Breast epithelium (tissue), 4 donors: ENCODE results near the gene SYT4. TPM values are rescaled to one million over a fixed set of nuclear protein-coding genes. Genes with fewer than 3 reads are reported as not detected.
"Not testable (repeated sequence)": the region's sequence is repeated elsewhere in the genome, so short reads cannot be mapped to it uniquely, and the experiment has no call there.

ENCODE experiments used
- DNase-seq, 2 donors: peaks; one replicate each; pipeline ENCODE4 v3.0.0-alpha.2; 2019; ENCODE audit warnings: low spot score in 2 of 2
- H3K27ac ChIP-seq, 2 donors: fragments of 200-600 bp; sonication (generic) in 1 of 2; one replicate each; pipeline ENCODE4 v1.5.1; 2016 to 2019; ENCODE audit warnings: mild to moderate bottlenecking in 1 of 2
- H3K27me3 ChIP-seq, 2 donors: fragments of 200-600 bp; sonication (generic) in 1 of 2; one replicate each; pipeline versions ENCODE4 v1.5.1 to v1.6.0; 2017 to 2019; ENCODE audit warnings: control low read depth in 1 of 2, mild to moderate bottlenecking in 1 of 2
- H3K36me3 ChIP-seq: fragments of 200-600 bp; one replicate; pipeline ENCODE4 v1.5.1; 2019
- H3K4me1 ChIP-seq, 2 donors: fragments of 200-600 bp; sonication (generic); one replicate each; pipeline ENCODE4 v1.5.1; 2016 to 2019; ENCODE audit warnings: control low read depth in 1 of 2
- H3K4me3 ChIP-seq, 3 donors: fragments of 200-600 bp; sonication (generic); 1 replicate in 2 of 3; 2 replicates in 1 of 3; pipeline ENCODE4 v1.5.1; 2016 to 2019; ENCODE audit warnings: mild to moderate bottlenecking in 3 of 3, moderate library complexity in 2 of 3
- H3K9me3 ChIP-seq, 2 donors: fragments of 200-600 bp; sonication (generic) in 1 of 2; one replicate each; pipeline ENCODE4 v1.5.1; 2016 to 2019; ENCODE audit warnings: control low read depth in 1 of 2
- CTCF ChIP-seq, 3 donors: fragments of 450-650 bp; IDR thresholded peaks; one replicate each; pipeline ENCODE4 v1.5.1; 2016 to 2017; ENCODE audit warnings: antibody characterized with exemption in 3 of 3, mild to moderate bottlenecking in 3 of 3, moderate library complexity in 3 of 3
- POLR2A ChIP-seq: fragments of 450-650 bp; IDR thresholded peaks from one replicate; pipeline ENCODE4 v1.6.1; 2016; ENCODE audit warnings: antibody characterized with exemption, mild to moderate bottlenecking, moderate library complexity
- POLR2AphosphoS5 ChIP-seq, 3 donors: sonication (generic); formaldehyde crosslinking; IDR thresholded peaks; one replicate each; pipeline ENCODE4 v1.6.1; 2017; ENCODE audit warnings: antibody characterized with exemption in 3 of 3
- intact Hi-C: fragments of 100-400 bp; cut with DNase I; formaldehyde crosslinking; loops from one replicate; pipeline ENCODE4 v1.15.1; 2023; ENCODE audit warnings: low total_unique reads
- total RNA-seq, 3 donors: library from RNA; depleted of rRNA; stranded (reverse); fragments of >200 nt; gene quantifications; one replicate each; pipeline ENCODE4 v1.1.0, GENCODE V29; 2016

Gene SYT4
- 1 to 10 TPM in 1 of 3 donors, not detected in 2; 2.9 TPM for total RNA-seq

- Histone ChIP-seq H3K9me3 (no peaks in the 10 kb centered on the region), H3K36me3 (no peaks in the 10 kb centered on the region), H3K27me3 (peaks cover 0 to 6% of the 10 kb centered on the region in 2 donors), H3K27ac (no peak within 1 kb of the TSS), H3K4me1 (no peaks in the 10 kb centered on the region), H3K4me3 (no peak within 1 kb of the TSS)
- intact Hi-C loops = no loop called here
- no peak for DNase-seq
- TF ChIP-seq CTCF (IDR thresholded peaks at IDR 0.05) = no peak
- no peak for TF ChIP-seq POLR2AphosphoS5 (IDR thresholded peaks at IDR 0.05)
- TF ChIP-seq POLR2A = no peak
These were observed at the start of gene SYT4 for GRCh38 chr18:43277164-43277600. Gene SYT4 (minus strand): TSS chr18:43277490. CDS start chr18:43277281, 209 bp downstream.

- H3K27me3 ChIP-seq = no peaks in the 10 kb centered on the region
- intact Hi-C loops = no loop called here
These were observed 44.8 kb upstream of the SYT4 start for GRCh38 chr18:43322132-43322531.

GRCh38 chr18:43314941-43315340, 37.7 kb upstream of the SYT4 start:
- no peak overlapping the region for H3K27ac ChIP-seq
- TF ChIP-seq CTCF (IDR thresholded peaks at IDR 0.05) (no peak), POLR2A (no peak), POLR2AphosphoS5 (IDR thresholded peaks at IDR 0.05) (no peak)
- no peaks in the 10 kb centered on the region for H3K9me3 ChIP-seq
- intact Hi-C loops = no loop called here
- no peak for DNase-seq
- no peaks in the 10 kb centered on the region for H3K4me1 ChIP-seq
- H3K27me3 ChIP-seq = no peaks in the 10 kb centered on the region
- no peak overlapping the region for H3K4me3 ChIP-seq
- no peaks in the 10 kb centered on the region for H3K36me3 ChIP-seq

More at GRCh38 chr18:43322132-43322531, 44.8 kb upstream of the SYT4 start:
- no peak for DNase-seq
- Histone ChIP-seq H3K36me3 (no peaks in the 10 kb centered on the region), H3K27ac (no peak overlapping the region), H3K4me3 (no peak overlapping the region), H3K4me1 (no peaks in the 10 kb centered on the region), H3K9me3 (no peaks in the 10 kb centered on the region)
- TF ChIP-seq CTCF (IDR thresholded peaks at IDR 0.05) (no peak), POLR2A (no peak), POLR2AphosphoS5 (IDR thresholded peaks at IDR 0.05) (no peak)

GRCh38 chr18:43312891-43313290, 35.6 kb upstream of the SYT4 start:
- TF ChIP-seq POLR2A (no peak), POLR2AphosphoS5 (IDR thresholded peaks at IDR 0.05) (no peak), CTCF (IDR thresholded peaks at IDR 0.05) (no peak)
- no peaks in the 10 kb centered on the region for H3K9me3 ChIP-seq
- no peaks in the 10 kb centered on the region for H3K4me1 ChIP-seq
- intact Hi-C loops = no loop called here
- H3K4me3 ChIP-seq = no peak overlapping the region
- no peak overlapping the region for H3K27ac ChIP-seq
- no peaks in the 10 kb centered on the region for H3K36me3 ChIP-seq
- DNase-seq = no peak
- no peaks in the 10 kb centered on the region for H3K27me3 ChIP-seq

GRCh38 chr18:43310239-43310638, 32.9 kb upstream of the SYT4 start:
- H3K27me3 ChIP-seq = no peaks in the 10 kb centered on the region
- intact Hi-C loops = no loop called here
- no peak for DNase-seq
- no peak overlapping the region for H3K27ac ChIP-seq
- TF ChIP-seq POLR2A = no peak
- H3K36me3 ChIP-seq = no peaks in the 10 kb centered on the region
- no peaks in the 10 kb centered on the region for H3K4me1 ChIP-seq
- H3K4me3 ChIP-seq = no peak overlapping the region
- no peaks in the 10 kb centered on the region for H3K9me3 ChIP-seq

GRCh38 chr18:43303376-43303775, 26.1 kb upstream of the SYT4 start:
- Histone ChIP-seq H3K9me3 (no peaks in the 10 kb centered on the region), H3K27ac (no peak overlapping the region), H3K4me3 (no peak overlapping the region), H3K36me3 (no peaks in the 10 kb centered on the region), H3K4me1 (no peaks in the 10 kb centered on the region), H3K27me3 (no peaks in the 10 kb centered on the region)
- intact Hi-C loops = no loop called here
- DNase-seq = no peak
- TF ChIP-seq POLR2A (no peak), POLR2AphosphoS5 (IDR thresholded peaks at IDR 0.05) (no peak), CTCF (IDR thresholded peaks at IDR 0.05) (no peak)

- H3K27me3 ChIP-seq, intact Hi-C loops, H3K4me1 ChIP-seq, H3K27ac ChIP-seq, H3K36me3 ChIP-seq, DNase-seq, H3K4me3 ChIP-seq, H3K9me3 ChIP-seq: not testable (repeated sequence)
These were observed 8.9 kb upstream of the SYT4 start for GRCh38 chr18:43286187-43286586.
